GM21619 (cell line): Measurements from ENCODE around the gene CEP350.

Experiments used
- ATAC-seq: cut with Tn5 transposase; IDR thresholded peaks from one replicate; pipeline ENCODE4 v1.9.1; 2021; ENCODE audit not compliant: unreplicated experiment

Gene CEP350

GRCh38 chr1:179954493-179955286 is at the start of gene CEP350:
Gene CEP350, plus strand, starts transcription at chr1:179954810. Its CDS starts 31,372 bp downstream, at chr1:179986182.
- ATAC-seq, result peak; percentile 89

GRCh38 chr1:179910934-179911333 is 43.7 kb upstream of the CEP350 start:
- ATAC-seq, result no peak

GRCh38 chr1:179911812-179912211 is 42.8 kb upstream of the CEP350 start:
- no peak for ATAC-seq

GRCh38 chr1:179917601-179918429 is 36.8 kb upstream of the CEP350 start:
- ATAC-seq, result no peak

- no peak for ATAC-seq
Measured at GRCh38 chr1:179921472-179921871, 33.1 kb upstream of the CEP350 start.

GRCh38 chr1:179921981-179922872 is 32.4 kb upstream of the CEP350 start:
- ATAC-seq, result no peak

- no peak for ATAC-seq
Measured at GRCh38 chr1:179923029-179923428, 31.6 kb upstream of the CEP350 start.

GRCh38 chr1:179924268-179924667 is 30.3 kb upstream of the CEP350 start:
- ATAC-seq, result no peak

- ATAC-seq, result no peak
Measured at GRCh38 chr1:179925302-179925701, 29.3 kb upstream of the CEP350 start.

GRCh38 chr1:179925922-179926849 is 28.4 kb upstream of the CEP350 start:
- ATAC-seq, result no peak

- no peak for ATAC-seq
Measured at GRCh38 chr1:179926850-179927205, 27.8 kb upstream of the CEP350 start.

- no peak for ATAC-seq
Measured at GRCh38 chr1:179929955-179930798, 24.4 kb upstream of the CEP350 start.

GRCh38 chr1:179930867-179931266 is 23.7 kb upstream of the CEP350 start:
- no peak for ATAC-seq

GRCh38 chr1:179933219-179933618 is 21.4 kb upstream of the CEP350 start:
- no peak for ATAC-seq

GRCh38 chr1:179935909-179936496 is 18.6 kb upstream of the CEP350 start:
- no peak for ATAC-seq

GRCh38 chr1:179937668-179938254 is 16.8 kb upstream of the CEP350 start:
- no peak for ATAC-seq

- ATAC-seq, result no peak
Measured at GRCh38 chr1:179938752-179939151, 15.9 kb upstream of the CEP350 start.

GRCh38 chr1:179939941-179940340 is 14.7 kb upstream of the CEP350 start:
- ATAC-seq, result no peak
